Skeletal muscle cell (primary cell): ENCODE results near the gene SARS1.
"Not testable (repeated sequence)": the region's sequence is repeated elsewhere in the genome, so short reads cannot be mapped to it uniquely, and the experiment has no call there.

Experiments used
- DNase-seq: peaks from one replicate; pipeline ENCODE4 v3.0.0-alpha.2; 2010; ENCODE audit warnings: low read depth
- H3K4me3 ChIP-seq: 2 replicates; pipeline ENCODE4 v1.5.1; 2011; ENCODE audit warnings: low read depth, mild to moderate bottlenecking, control low read depth, low read length, moderate library complexity

The SARS1 gene

DNA sequence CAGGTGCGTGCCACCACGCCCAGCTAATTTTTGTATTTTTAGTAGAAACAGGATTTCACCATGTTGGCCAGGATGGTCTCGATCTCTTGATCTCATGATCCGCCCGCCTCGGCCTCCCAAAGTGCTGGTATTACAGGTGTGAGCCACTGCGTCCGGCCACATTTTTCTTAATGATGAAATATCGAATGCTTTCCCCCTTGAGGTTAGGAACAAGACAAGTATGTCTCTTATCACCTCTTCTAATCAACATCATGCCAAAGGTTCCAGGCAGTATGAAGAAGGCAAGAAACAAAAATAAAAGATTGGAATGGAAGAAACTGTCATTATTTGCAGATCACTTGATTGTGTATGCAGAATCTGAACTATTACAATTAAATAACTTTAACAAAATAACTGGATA, 7.5 kb downstream of the SARS1 start:
- DNase-seq, H3K4me3 ChIP-seq: not testable (repeated sequence)

DNA sequence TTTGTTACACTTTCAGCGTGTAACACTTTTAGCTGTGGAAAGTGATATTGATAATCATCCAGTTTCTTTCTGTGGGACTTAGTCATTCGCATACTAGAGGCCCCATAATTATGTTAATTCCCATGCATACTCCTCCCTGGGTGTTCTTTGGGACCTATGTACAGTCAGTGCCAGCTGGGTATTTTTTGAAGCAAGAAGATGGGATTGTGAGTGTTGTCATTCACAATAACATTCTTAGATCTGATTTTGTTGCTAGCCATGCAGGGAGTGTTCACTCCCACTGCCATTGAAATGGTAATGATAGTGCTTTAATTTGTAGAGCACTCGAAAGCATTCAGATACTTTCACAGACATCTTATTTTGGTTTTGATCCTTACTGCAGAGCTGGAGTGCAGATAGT, 11.6 kb downstream of the SARS1 start:
- H3K4me3 ChIP-seq = no peak overlapping the region
- no peak for DNase-seq

DNA sequence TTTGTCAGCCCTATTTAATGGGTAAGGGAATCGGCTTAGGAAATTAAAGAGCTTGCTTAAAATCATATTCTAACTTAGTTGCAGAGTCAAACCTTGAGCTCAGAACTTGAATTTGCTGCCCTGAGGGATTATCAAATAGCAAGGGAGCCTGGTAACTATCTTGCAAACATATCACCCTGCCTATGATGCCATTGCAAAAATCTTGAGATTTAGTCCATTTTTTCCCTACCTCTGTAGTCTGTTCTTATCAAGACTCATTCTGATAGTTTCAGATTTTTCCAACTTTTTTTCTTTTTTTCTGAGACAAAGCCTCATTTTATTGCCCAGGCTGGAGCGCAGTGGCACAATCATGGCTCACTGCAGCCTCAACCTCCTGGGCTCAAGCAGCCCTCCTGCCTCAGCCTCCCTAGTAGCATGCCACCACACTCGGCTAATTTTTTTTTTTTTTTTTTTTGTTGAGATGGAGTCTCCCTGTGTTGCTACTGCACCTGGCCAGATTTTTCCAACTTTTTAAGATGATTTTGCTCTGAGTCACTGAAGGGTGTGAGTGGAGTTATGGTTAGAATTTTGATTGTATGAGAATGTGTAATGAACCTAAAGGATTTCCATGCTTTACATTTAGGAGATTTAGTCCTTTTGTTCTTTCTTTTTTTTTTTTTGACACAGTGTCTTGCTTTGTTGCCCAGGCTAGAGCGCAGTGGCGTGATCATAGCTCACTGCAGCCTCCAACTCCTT, 12.2 kb downstream of the SARS1 start:
- H3K4me3 ChIP-seq = no peak overlapping the region
- DNase-seq = no peak

DNA sequence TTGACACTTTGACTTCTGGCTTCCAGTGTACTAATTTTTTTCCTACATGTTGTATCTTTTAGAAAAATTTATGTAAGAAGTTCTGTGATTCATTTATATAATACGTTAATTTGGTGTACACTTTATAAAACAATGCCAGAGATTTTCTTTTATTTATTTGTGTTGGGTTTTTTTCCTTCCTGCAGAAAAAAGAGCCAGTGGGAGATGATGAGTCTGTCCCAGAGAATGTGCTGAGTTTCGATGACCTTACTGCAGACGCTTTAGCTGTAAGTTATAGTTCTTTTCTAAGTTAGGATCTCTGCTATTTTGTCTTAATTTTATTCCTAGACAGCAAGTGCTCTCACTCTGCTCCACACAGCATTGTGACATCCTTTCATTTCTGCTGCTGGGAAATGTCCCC, 14.4 kb downstream of the SARS1 start:
- H3K4me3 ChIP-seq = no peak overlapping the region
- no peak for DNase-seq

DNA sequence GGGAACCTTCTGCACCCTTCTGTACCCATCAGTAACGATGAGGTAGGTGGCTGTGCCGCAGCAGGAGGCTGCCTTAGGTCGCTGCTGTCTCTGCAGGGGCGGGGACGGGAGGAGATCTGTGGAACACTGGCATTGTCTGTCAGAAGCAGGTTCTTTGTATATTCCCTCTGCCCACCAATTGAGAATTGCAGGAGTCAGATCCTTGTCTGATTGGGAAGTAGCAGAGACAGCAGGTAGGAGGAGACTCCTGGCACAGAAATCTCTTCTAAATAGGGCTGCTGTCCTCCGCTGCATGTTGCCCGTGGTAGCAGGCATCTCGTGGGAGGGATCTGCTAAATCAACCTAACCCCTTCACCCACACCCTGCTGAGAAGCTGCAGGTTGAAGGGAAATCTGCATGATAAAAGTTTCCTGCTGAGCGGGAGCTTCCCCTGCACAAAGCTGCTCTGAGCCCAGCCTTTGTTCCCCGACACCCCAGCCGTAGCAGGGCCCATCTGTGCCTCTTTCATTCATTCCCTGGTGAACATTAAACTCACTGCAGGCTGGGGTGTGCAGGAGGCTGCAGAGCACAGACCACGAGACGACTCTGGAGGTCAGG, 15.9 kb downstream of the SARS1 start:
- DNase-seq = no peak
- H3K4me3 ChIP-seq = no peak overlapping the region

DNA sequence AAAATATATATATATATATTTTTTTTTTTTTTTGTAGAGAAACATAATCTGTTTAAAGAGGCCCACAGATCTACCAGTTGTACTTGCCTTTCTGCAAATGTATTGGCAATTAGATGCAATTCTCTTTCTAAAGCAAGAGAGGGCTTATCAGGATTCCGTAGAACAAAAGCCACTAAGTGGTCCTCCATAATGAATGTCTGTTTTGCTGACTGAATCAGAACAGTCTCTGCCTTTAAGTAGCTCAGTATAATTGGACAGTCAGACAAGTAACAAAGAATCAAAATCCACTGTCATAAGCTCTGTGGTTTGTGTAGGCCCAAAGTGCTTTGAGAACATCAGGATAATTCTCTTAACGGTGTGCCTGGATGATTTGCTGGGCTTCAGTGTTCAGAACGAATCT, 17.3 kb downstream of the SARS1 start:
- H3K4me3 ChIP-seq = no peak overlapping the region
- DNase-seq = no peak

DNA sequence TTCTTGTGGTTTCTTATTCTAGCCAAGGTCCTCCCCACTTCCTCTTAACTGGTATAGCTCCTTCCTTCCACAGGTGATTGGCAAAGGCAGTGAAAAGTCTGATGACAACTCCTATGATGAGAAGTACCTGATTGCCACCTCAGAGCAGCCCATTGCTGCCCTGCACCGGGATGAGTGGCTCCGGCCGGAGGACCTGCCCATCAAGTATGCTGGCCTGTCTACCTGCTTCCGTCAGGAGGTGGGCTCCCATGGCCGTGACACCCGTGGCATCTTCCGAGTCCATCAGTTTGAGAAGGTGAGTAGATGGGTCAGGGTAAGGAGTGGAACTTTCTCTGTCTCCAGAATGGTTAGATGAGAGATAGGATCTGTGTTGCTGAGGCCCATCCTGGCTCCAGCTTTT, 21.4 kb downstream of the SARS1 start:
- H3K4me3 ChIP-seq = no peak overlapping the region
- no peak for DNase-seq

DNA sequence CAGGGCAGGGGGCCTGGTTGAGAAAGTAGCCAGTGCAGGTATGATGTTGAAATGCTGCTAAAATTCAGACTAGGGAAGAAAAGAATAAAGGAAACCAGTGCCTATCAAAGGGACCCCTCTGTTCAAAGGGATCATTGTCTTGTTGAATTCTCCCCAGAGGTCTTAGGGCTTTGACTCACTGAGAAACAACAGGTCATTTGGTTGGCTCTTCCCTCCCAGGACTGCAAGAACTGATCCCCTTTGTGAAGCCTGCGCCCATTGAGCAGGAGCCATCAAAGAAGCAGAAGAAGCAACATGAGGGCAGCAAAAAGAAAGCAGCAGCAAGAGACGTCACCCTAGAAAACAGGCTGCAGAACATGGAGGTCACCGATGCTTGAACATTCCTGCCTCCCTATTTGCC, 23.8 kb downstream of the SARS1 start:
- no peak for DNase-seq
- H3K4me3 ChIP-seq = no peak overlapping the region

DNA sequence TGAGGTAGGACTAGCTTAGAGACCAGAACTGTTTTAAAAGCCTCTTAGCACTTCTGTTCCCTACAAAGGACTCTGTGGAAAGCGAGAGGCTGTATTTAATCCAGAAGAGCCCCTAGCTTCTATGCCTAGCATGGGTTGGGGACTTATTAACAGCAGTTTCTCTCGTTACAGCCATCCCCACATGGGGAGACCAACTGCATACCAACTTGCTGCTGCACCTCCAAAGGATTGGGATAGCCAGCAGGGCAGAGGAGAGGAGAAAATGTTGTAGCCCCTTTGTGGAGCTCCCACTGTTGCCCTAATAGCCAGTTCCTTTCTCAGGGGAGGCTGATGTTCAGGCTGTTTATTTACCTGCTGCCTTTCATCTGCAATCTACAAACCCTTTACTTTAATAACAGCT, 24.7 kb downstream of the SARS1 start:
- DNase-seq = no peak
- H3K4me3 ChIP-seq = no peak overlapping the region

DNA sequence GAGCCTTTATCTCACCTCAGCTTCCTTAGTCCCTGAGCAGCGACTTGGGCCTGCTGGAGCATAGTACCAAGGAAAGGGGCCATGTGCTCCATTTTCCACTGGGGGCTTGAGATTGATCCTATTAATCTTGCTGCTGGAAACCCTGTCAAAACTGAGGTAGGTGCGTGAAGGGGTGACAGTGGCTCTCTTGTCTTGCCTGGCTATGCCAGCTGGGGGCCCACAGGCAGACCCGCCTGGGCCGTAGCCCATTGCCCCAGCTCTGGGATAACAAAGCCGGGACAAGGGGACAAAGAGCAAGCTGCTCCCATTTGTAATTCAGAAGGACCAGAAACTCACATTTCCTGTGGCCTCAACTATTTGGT, 25.3 kb downstream of the SARS1 start:
- DNase-seq = no peak

DNA sequence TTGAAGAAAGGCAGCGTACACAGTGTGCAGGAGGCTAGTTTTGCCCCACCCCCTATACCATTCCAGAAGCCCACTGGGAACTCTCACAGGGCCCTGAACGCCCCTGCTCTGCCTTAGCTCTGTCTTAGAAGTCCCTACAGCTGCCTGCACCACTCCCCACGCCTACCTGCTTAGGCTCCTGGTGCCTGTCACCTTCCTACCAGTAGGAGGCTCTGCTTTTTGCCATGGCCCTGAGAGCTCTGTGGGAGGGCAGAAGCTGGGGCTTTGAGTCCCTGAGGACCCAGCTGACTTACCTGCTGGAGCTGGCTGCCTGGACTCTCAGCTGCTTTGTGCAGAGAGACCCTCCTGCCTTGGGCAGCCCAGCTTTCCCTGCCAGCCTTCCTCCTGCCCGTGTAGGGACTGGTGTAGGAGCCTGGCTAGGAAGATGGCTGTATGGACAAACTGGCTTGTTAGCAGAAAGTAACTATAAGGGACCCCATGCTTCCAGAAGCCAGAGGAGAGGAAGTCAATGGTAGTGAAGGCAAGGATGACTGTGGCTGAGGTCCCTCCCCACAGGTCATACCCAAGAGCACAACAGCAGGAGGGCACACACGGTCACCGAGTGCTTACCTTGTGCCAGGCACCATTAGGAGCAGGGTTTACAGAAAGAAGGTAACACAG, 25.8 kb downstream of the SARS1 start:
- no peak for DNase-seq
- no peak overlapping the region for H3K4me3 ChIP-seq

More for the DNA sequence above, 25.3 kb downstream of the SARS1 start:
- H3K4me3 ChIP-seq = no peak overlapping the region

DNA sequence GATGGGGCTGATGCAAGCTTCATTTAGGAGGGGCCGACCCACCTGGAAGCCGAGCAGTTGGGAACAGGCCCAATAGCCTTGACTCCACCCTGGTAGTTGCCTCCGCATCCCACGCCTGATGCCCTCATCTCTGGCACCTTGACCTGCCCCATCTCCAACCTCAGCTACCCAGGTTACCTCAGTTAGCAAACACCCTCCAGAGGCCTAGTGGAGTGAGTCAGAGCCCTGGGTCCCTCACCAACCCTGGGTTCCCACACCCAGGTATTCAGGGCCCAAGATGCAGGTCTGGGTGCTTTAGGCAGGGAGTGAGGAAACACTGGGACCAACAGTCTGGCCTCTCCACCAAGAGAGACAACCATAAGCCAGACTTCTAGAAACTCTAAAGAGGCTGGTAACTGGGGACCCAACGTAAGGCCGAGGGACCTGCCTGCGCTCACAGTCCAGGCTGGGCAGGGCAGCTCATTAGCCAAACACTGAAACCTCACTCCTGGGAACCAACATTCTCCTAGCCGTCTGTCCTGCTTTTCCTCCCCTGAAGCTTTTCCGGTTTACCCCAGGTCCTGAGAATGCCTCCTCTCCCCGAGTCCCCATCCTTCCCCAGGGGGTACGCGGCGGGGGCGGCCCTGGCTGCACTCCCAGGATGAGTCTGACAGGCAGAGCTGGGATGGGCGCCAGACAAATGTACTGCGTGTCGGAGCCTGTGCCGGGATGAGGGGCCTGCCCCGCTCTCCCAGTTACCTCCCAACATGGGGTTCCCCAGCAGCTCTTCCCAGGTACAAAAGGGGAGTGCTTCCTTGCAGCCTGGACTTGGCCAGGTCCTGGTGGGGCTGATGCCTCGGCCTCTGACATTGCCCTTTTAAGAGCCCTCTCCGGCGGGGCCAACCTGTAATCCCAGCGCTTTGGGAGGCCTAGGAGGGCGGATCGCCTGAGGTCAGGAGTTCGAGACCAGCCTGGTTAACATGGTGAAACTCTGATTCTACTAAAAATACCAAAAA, 26.7 kb downstream of the SARS1 start:
- DNase-seq = peak; percentile 76
- H3K4me3 ChIP-seq = no peak overlapping the region

DNA sequence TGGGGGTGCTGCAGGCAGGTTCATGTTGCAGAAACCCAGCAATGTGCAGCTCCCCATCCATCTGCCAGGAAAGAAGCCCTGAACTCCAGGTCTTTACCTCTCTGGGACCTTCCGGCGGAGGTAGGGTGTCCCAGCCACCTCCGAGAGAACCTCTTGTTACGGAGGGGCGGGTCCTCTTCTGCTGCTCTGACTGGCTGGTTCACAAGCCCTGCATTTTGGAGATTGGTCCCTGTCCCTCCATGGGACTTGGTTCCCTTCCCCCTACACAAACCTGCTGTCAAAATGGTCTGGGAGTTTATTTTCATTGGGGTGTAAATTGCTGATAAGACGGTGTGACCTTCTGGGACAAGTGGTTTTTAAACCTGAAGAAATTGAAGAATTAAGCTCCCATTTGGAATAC, 27.6 kb downstream of the SARS1 start:
- DNase-seq = no peak
- no peak overlapping the region for H3K4me3 ChIP-seq

DNA sequence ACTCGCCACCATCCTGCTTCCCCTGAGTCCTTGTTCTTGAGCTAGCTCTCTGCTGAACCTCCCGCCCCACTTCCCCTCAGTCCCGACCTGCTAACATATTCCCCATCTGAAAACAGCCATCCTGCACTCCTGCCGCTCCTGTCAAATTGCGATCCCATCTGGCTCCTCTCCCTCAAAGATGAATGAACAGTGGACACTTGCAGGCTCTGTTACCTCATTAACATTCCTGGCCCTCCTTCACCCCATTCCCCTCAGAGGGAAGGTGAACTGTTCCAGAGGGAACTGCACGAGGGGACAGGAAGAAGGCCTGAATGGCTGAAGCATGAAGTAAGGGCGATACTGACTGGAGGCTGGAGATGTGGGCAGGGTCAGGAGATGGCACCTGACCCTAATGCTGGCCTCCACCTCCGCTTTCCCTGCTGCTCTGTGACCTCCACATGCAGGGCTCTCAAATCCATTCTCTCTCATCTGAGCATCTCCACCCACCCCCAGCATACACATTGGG, 28.2 kb downstream of the SARS1 start:
- no peak overlapping the region for H3K4me3 ChIP-seq
- no peak for DNase-seq

DNA sequence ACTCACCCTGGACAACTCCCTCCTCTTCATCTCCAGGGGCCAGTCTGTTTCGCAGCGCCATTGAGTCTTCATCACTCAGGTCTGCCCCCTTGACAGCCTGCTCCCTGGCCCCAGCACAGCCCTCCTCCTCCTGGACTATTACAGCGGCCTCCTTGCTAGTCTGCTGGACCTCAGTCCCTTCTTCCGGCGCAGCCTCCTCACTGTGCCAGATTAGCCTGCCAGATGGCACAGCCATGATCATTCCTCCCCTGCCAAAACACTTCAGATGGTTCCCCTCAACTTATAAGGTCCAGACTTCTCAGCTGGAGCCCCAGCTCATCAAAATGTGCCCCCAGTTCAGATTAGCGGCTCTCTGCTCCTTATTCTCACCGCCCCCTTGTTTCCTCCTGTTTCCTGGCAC, 28.7 kb downstream of the SARS1 start:
- DNase-seq = no peak
- no peak overlapping the region for H3K4me3 ChIP-seq

DNA sequence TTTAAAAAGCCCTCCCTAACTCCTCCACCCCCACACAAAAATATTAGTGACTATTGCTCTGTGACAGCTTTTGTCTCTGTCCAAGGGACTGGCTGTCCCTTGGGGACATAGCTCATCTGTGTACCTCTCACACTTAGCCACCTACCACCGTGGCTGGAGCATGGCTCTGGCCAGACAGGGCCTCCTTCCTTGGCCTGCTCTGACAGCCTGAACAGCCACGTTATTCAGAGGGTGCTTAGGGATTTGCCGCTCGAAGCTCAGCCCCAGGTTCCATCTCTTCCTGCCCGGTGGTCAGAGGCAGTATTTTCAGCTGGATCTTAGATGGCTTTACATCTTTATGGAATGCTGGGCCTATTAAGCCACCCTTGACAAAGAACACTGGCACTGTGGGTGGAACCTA, 29.5 kb downstream of the SARS1 start:
- DNase-seq = no peak

DNA sequence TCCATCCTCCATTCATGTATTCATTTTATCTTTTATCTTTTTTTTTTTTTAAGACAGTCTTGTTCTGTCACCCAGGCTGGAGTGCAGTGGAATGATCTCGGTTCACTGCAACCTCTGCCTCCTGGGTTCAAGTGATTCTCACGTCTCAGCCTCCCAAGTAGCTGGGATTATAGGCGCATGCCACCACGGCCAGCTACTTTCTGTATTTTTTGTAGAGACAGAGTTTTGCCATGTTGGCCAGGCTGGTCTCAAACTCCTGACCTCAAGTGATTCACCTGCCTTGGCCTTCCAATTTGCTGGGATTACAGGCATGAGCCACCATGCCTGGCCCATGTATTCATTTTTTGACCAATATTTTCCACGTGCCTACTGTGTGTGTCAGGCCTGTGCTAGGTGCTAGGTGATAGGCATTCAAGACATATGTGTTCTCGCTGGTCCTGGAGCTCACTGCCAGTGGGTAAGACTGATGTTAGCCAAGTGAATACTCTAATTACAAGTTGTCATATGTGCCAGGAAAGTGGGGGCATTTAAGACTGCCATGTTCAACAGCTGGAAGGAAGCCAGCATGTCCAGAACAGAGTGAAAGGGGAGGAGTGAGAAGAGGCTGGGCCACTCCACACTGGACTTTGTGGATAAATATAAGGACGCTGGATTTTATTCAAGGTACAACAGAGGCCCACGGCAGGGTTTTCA, 30.3 kb downstream of the SARS1 start:
- DNase-seq = no peak
- H3K4me3 ChIP-seq = no peak overlapping the region

More for the DNA sequence above, 29.5 kb downstream of the SARS1 start:
- no peak overlapping the region for H3K4me3 ChIP-seq

DNA sequence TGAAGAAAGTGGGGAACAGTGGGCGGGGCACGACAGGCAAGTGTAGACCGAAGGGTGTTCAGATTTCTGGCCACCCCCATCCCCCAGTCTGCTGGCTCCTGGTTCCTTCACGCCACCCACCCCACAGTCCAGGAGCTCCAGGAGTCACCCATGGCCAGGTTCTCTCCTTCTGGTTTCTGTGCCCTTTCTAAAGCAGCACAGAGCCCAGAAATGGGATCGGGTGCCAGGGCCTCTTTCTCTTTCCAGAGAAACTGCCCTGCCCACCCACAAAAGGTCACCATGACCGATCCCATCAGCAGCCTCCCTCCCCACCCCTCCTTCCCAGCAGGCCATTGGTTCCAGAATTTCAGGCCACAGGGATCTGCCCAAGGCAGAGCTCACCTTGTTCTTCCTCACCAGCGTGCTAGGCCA, 32.4 kb downstream of the SARS1 start:
- DNase-seq = no peak
- no peak overlapping the region for H3K4me3 ChIP-seq
